ENCODE measurements around the gene CARD19.
A peak's percentile ranks its signal among the peaks of the same experiment; 100 is the strongest.

CARD19 gene

DNA sequence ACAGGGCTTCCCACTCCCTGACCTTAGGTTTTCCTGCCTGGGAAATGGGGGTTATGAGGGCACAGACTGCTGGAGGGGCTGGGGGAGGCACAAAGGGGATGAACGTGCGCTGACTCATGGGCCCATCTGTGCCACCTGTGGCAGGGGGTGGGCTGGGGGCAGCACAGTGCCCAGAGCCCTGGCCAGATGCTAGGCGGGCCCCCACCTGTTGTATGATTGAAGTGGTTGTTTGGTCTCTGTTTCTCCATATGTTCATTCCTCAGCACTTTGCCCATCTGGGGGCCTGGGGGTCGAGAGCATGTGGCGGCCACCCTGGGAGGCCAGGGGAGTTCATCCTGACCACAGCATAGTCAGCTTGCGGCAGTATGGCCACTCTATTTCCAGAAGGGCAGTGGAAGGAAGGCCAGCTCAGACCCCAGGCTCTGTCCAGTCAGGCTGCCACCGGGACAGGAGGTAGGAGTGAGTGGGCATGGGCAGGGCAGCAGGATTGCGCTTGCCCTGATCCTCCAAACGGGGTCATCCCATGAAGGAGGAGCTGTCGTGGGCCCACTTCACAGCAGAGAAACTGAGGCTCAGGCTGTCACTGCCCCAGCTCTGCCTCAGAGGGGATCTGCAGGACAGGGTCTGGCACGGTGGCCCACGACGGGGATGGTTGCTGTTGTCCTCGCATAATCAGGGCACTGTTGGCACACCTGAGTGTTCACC is 38.9 kb downstream of the CARD19 start:
- no peak for DNase-seq

- no peak for DNase-seq
These were observed 40.0 kb downstream of the CARD19 start for GRCh38 chr9:93136011-93136440.

- no peak for DNase-seq
These were observed 41.3 kb downstream of the CARD19 start for GRCh38 chr9:93137362-93137761.

DNA sequence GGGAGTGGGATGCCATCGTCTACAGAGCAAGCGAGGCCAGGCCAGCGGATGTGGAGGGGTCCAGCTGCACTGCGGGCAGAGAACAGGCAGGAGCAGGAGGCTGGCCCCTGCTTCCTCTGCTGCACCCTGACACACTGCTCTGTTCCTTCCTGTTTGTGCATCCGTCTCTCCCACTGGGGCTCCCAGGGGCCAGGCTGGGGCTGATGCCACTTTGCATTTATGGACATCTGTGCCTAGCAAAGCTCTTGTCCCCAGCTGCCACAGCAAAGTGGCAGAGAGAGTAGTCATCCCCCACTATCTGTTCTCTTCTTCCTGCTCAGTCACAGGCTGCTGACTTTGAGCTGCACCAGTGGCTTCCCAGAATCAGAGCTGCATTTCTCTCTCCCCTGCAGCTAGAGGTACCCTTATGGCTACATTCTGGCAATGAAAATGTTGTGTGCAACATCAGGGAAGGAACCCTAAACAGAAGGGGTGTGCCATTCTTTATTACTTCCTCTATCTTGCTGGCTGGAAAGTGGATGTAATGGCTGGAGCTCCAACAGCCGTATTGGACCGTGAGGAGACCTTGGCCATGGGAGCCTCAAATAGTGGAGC is 42.3 kb downstream of the CARD19 start:
- no peak for DNase-seq

DNA sequence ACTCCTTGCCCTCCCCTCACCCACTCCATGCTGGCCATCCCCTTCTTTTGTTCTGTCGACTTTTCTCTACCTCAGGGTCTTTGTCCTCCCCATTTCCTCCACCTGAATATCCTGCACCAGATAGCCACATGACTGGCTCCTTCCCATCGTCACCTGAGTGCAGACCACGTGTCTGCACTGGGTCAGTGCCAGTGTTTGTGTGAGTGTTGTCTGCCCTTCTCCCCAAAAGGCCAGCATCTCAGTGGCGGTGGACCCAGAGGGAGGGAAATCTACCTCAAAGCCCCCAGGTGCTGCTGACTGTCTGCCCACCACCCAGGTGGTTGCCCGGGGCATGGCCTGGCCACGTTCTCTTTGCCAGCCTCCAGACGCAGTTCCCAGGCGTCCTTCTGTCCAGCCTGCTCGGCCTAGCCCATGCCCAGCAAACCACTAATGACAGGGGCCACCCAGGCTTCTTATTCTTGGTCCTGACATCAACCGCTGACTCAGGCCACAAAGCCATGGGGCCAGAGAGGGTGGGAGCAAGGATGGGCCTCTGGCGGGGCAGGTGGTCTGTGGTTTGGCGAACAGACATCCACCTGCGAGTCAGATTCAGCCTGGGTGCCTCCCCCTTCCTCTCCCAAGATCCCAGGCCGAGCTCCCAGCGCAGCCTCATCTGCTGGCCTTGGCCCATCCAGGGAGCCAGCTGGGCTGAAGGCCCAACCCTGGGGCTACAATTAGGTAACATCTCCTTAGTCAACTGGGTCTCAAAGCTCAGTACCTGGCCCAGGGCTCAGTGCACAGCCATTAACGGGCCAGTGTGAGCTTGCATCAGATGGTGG is 43.6 kb downstream of the CARD19 start:
- no peak for DNase-seq

- DNase-seq, result no peak
These were observed 45.9 kb downstream of the CARD19 start for GRCh38 chr9:93141771-93142483.

- DNase-seq, result peak; percentile 48
These were observed 48.0 kb downstream of the CARD19 start for GRCh38 chr9:93143830-93144530.

DNA sequence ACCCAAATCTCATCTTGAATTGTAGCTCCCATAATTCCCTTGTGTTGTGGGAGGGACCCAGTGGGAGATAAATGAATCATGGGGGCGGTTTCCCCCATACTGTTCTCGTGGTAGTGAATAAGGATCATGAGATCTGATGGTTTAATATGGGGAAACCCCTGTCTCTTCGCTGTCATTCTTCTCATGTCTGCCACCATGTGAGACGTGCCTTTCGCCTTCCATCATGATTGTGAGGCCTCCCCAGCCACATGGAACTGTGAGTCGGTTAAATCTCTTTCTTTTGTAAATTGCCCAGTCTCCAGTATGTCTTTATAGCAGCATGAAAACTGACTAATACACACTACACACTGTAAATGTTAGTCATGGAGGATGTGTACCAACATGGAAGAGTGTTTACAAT is 50.7 kb downstream of the CARD19 start:
- DNase-seq, result peak; percentile 52

DNA sequence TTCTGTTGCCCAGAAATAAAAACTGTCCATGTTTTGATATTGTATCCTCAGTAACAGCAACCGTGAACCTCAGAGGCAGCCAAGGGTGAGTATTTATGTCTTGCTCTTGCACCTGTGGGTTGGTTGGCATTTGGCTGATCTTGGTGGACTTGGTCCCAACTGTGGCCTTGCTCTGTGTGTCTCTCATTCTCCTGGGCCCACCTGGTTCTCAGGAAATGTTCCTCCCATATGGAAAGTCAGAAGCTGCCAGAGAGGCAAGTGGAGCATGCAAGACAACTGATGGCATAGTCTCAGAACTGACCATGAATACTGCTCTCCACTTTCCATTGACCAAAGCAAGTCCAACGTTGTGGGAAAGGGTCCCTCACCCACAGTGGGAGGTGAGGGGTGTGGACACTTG is 51.6 kb downstream of the CARD19 start:
- no peak for DNase-seq

GRCh38 chr9:93148721-93149120 is 52.7 kb downstream of the CARD19 start:
- DNase-seq, result no peak

DNA sequence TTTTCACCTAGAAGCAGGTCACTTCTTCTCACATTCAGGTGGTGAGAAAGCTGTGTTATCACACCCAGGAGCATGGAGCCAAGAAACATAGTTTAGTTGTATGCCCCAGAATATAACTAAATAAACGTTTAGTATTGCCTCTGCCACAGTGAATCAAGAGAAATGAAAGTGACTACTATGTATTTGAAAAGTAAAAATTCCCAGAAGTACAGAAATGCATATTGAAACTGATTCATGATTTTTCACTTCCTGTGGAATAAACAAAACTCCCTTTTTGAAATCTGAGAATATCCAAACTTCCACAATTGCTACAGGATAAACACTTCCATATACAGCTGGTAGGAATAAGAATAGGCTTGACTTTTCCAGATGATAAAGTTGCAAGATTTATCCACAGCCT is 53.3 kb downstream of the CARD19 start:
- DNase-seq, result no peak

DNA sequence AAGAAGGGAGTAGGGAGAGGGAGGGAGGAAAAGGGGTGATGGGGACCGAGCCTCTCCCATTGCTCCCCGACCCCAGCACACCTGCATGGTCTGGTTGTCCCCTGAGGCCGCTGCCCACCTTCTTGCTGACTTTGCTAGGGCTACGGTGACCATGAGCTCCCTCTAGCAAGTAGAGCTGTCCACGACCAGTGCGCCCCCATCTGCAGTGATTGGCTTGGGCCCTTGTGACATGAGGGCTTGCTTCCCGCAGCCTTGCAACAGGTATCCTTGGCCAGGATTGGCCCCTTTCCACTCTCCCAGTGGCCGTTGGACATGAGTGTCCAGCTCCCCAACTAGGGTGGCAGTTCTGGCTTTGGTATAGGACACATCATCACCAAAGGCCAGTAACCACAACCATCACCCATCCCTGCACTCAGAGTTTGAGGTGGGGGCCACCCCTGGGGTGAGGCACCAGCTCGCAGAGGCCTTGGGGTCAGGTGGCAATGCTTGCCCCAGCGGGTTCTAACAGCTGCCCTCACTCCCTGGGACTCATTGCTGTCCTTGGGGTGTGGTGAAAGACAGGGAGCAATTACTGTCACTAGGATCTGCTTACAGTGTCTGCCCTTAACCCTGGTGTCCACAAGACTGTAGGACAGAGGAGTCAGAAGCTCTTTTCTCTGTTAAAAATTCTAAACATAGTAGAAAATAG is 55.2 kb downstream of the CARD19 start:
- no peak for DNase-seq

DNA sequence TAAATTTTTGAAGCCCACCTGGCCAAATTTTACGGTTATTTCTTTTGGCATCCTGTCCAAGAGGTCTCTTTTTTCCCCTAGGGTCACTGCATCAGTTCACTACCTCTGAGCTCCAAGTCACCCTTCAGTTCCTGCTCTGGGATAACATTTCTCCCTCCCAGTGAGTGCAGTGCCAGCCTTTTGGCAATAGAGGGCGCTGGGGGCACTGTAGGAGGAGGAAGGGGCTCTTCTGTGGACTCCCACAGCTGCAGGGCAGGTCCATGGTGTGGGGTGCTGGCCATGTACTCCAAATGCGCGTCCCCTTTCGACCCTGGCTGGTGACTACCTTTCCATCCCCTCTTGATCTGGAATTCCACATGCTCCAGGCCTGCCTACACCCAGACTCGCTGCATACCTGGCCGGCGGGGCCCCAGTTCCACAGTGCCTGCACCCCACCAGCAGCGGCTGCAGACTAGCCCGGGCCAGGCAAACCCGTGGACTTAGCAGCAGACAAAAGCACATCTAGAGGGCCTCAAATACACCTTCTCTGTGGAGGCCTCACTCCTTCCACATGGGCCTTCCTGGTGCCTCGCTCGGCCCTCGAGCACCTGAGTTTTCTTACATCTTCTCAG is 58.4 kb downstream of the CARD19 start:
- DNase-seq, result peak; percentile 32

DNA sequence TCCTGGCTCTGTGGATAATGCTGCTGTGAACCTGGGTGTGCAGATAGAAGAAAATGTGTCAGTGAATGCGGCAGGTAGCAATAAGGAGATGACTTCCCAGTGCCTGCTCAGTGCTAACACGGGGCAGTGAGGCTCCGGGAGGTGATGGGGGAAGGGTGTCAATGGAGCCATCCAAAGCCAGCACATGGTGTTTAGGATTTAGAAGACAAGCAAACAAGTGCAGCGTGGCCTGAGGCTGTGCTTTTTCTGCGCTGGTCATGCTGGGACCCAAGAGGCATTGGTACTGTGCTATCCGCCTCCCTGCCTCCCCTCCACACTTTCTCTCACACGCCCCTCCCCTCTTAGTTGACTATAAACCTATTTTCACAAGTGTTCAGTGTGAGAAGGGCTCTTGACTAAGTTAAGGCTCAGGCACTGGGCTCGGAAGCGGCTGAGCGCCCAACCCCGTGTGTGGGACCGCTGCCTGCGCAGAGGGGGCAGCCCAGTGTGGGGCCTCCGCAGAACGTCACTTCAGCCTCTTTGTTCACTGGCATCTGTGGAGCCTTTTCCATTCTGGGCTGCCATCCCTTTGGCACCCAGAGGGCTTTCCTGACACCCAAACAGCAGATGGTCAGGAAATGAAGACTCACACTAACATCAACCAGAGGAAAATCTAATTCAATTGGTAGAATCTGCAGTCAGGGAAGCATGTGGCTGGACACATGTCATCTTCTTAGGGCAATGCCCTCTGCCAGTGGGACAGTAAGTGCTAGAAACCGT is 59.9 kb downstream of the CARD19 start:
- no peak for DNase-seq

DNA sequence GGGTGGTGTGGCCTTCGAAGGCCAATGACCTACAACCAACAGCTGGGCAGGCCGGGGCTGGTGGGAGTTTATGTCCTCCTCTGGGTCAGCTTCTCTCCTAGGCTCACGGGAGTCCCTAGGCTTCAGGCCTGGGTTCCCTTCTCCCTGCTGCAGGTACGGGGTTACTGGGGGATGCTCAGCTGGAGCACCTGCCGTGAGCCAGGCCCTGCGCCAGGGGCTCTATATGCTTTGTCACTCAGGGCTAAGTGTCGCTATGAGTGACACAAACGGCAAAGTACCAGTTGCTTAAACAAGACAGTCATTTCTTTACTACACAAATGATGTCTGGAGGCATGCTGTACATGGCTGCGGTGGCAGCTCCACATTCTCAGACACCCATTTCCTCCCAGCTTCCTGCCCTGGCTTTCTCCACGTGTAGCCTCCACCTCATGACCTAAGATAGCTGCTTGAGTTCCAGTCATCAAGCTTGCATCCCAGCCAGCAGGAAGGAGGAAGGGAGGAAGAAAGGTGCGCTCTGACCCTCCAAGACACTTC is 60.5 kb downstream of the CARD19 start:
- peak; percentile 59 for DNase-seq

- DNase-seq, result peak; percentile 77
These were observed 63.8 kb downstream of the CARD19 start for GRCh38 chr9:93159601-93160471.

DNA sequence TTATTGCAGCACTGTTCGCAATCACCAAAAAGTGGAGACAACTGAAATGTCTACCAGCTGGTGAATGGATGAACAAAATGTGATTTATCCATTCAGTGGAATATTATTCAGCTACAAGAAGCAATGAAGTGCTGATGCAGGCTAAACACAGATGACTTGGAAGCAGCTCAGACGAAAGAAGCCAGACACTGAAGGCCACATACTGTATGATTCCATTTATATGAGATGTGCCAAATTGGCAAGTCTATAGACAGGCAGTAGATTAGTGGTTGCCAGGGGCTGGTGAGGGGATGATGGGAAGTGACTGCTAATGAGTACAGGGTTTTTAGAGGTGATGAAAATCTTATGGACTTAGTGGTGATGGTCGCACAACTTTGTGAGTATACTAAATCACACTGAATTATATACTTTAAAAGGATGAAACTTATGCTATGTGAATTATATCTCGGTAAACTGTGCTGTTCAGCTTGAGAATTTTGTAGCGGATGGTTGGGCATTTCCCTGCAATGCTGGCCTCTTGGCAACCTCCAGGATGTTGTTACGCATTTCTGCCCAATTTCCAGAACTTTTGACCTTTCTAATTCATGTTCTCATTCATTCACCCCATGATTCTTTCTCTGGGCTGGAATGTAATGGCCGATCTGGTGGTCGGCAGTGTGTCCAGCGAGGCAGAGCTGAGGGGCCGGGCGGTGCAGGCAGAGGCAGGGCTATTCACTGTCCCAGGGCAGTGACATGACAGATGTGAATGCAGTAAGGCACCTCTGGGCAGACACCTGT is 66.0 kb downstream of the CARD19 start:
- DNase-seq, result no peak
